Stimulated activated effector memory CD8-positive, alpha-beta T cell treated with anti-CD3 and anti-CD28 coated beads, Interleukin-12 subunit alpha, Interleukin-12 subunit beta, amount 100 ng/mL, for 72 hours (primary cell): ENCODE measurements around the gene EMC1.

Experiments
- ATAC-seq: fragments of 150-1000 bp; cut with Tn5 transposase; 2 replicates; pipeline ENCODE4 v1.10.0; 2021
- DNase-seq, 2 donors: peaks; one replicate each; pipeline ENCODE4 v3.0.0; 2021 to 2022; ENCODE audit warnings: low spot score in 2 of 2
- H3K27ac Mint-ChIP-seq: one replicate; pipeline ENCODE4 v1.8.0; 2022; ENCODE audit warnings: mild to moderate bottlenecking, mixed read lengths
- H3K36me3 Mint-ChIP-seq: one replicate; pipeline ENCODE4 v1.8.0; 2022; ENCODE audit warnings: mild to moderate bottlenecking, mixed read lengths
- H3K4me1 Mint-ChIP-seq: one replicate; pipeline ENCODE4 v1.8.0; 2022; ENCODE audit warnings: mixed read lengths
- H3K4me3 Mint-ChIP-seq: one replicate; pipeline ENCODE4 v1.8.0; 2022; ENCODE audit warnings: mild to moderate bottlenecking, mixed read lengths
- H3K9me3 Mint-ChIP-seq: one replicate; pipeline ENCODE4 v1.8.0; 2022; ENCODE audit warnings: mixed read lengths

Gene EMC1

GRCh38 chr1:19209990-19210771 lies 41.1 kb downstream of the EMC1 start, which contains the start of gene UBR4:
Gene UBR4, minus strand, starts transcription at chr1:19210266. Its CDS starts 18 bp downstream, at chr1:19210248.
- Mint-ChIP-seq H3K27ac (peak within 1 kb of the TSS; percentile 95), H3K36me3 (peaks cover 62% of the 10 kb centered on the region), H3K4me3 (peak within 1 kb of the TSS; percentile 81), H3K9me3 (no peaks in the 10 kb centered on the region), H3K4me1 (peaks cover 52% of the 10 kb centered on the region)
- DNase-seq, result peak; percentile 97 to 98
- ATAC-seq, result peak; percentile 94

- Mint-ChIP-seq H3K36me3 (peaks cover 61% of the 10 kb centered on the region), H3K9me3 (no peaks in the 10 kb centered on the region), H3K27ac (peak overlapping the region; percentile 95), H3K4me1 (peaks cover 59% of the 10 kb centered on the region), H3K4me3 (peak overlapping the region; percentile 81)
- DNase-seq, result peak in 1 of 2 donors; percentile 91
- ATAC-seq, result peak; percentile 81
Observed at GRCh38 chr1:19209439-19209989, 41.8 kb downstream of the EMC1 start.

GRCh38 chr1:19208710-19209438 lies 42.5 kb downstream of the EMC1 start:
- no peak for DNase-seq
- peak overlapping the region; percentile 95 for H3K27ac Mint-ChIP-seq
- H3K36me3 Mint-ChIP-seq, result peaks cover 57% of the 10 kb centered on the region
- H3K4me1 Mint-ChIP-seq, result peaks cover 60% of the 10 kb centered on the region
- no peak for ATAC-seq
- H3K4me3 Mint-ChIP-seq, result peak overlapping the region; percentile 81
- no peaks in the 10 kb centered on the region for H3K9me3 Mint-ChIP-seq

- ATAC-seq, result no peak
- H3K9me3 Mint-ChIP-seq, result no peaks in the 10 kb centered on the region
- no peak overlapping the region for H3K27ac Mint-ChIP-seq
- H3K4me3 Mint-ChIP-seq, result no peak overlapping the region
- DNase-seq, result no peak
- H3K4me1 Mint-ChIP-seq, result peaks cover 57% of the 10 kb centered on the region
- H3K36me3 Mint-ChIP-seq, result peaks cover 56% of the 10 kb centered on the region
Observed at GRCh38 chr1:19206947-19207346, 44.4 kb downstream of the EMC1 start.

GRCh38 chr1:19205845-19206244 lies 45.5 kb downstream of the EMC1 start:
- DNase-seq (no peak), ATAC-seq (no peak)
- Mint-ChIP-seq H3K9me3 (no peaks in the 10 kb centered on the region), H3K4me1 (peaks cover 58% of the 10 kb centered on the region), H3K27ac (no peak overlapping the region), H3K36me3 (peaks cover 65% of the 10 kb centered on the region), H3K4me3 (peak overlapping the region; percentile 3)

- Mint-ChIP-seq H3K27ac (no peak overlapping the region), H3K4me1 (peaks cover 54% of the 10 kb centered on the region), H3K9me3 (no peaks in the 10 kb centered on the region), H3K36me3 (peaks cover 68% of the 10 kb centered on the region), H3K4me3 (peak overlapping the region; percentile 3)
- no peak for DNase-seq
- peak; percentile 39 for ATAC-seq
Observed at GRCh38 chr1:19205403-19205802, 45.9 kb downstream of the EMC1 start.

- peaks cover 50% of the 10 kb centered on the region for H3K4me1 Mint-ChIP-seq
- DNase-seq, result no peak
- H3K9me3 Mint-ChIP-seq, result no peaks in the 10 kb centered on the region
- H3K27ac Mint-ChIP-seq, result no peak overlapping the region
- no peak for ATAC-seq
- peaks cover 70% of the 10 kb centered on the region for H3K36me3 Mint-ChIP-seq
- peak overlapping the region; percentile 3 for H3K4me3 Mint-ChIP-seq
Observed at GRCh38 chr1:19204446-19205266, 46.7 kb downstream of the EMC1 start.

GRCh38 chr1:19203440-19203839 lies 47.9 kb downstream of the EMC1 start:
- DNase-seq (no peak), ATAC-seq (no peak)
- Mint-ChIP-seq H3K27ac (no peak overlapping the region), H3K9me3 (no peaks in the 10 kb centered on the region), H3K36me3 (peaks cover 82% of the 10 kb centered on the region), H3K4me3 (no peak overlapping the region), H3K4me1 (peaks cover 43% of the 10 kb centered on the region)

- Mint-ChIP-seq H3K4me3 (no peak overlapping the region), H3K9me3 (no peaks in the 10 kb centered on the region), H3K36me3 (peaks cover 88% of the 10 kb centered on the region), H3K27ac (no peak overlapping the region), H3K4me1 (peaks cover 36% of the 10 kb centered on the region)
- ATAC-seq, result no peak
- DNase-seq, result no peak
Observed at GRCh38 chr1:19202396-19202795, 48.9 kb downstream of the EMC1 start.

GRCh38 chr1:19199969-19200604 lies 51.2 kb downstream of the EMC1 start:
- Mint-ChIP-seq H3K4me3 (no peak overlapping the region), H3K9me3 (no peaks in the 10 kb centered on the region), H3K4me1 (peaks cover 19% of the 10 kb centered on the region), H3K27ac (no peak overlapping the region), H3K36me3 (peaks cover 93% of the 10 kb centered on the region)
- DNase-seq, result no peak
- no peak for ATAC-seq

- peaks cover 95% of the 10 kb centered on the region for H3K36me3 Mint-ChIP-seq
- DNase-seq (no peak), ATAC-seq (no peak)
- no peak overlapping the region for H3K4me3 Mint-ChIP-seq
- no peaks in the 10 kb centered on the region for H3K9me3 Mint-ChIP-seq
- no peak overlapping the region for H3K27ac Mint-ChIP-seq
- H3K4me1 Mint-ChIP-seq, result peaks cover 13% of the 10 kb centered on the region
Observed at GRCh38 chr1:19199329-19199968, 51.9 kb downstream of the EMC1 start.

GRCh38 chr1:19198820-19199219 lies 52.5 kb downstream of the EMC1 start:
- H3K27ac Mint-ChIP-seq, result no peak overlapping the region
- peaks cover 12% of the 10 kb centered on the region for H3K4me1 Mint-ChIP-seq
- H3K4me3 Mint-ChIP-seq, result no peak overlapping the region
- no peak for ATAC-seq
- no peaks in the 10 kb centered on the region for H3K9me3 Mint-ChIP-seq
- no peak for DNase-seq
- peaks cover 98% of the 10 kb centered on the region for H3K36me3 Mint-ChIP-seq

- Mint-ChIP-seq H3K27ac (no peak overlapping the region), H3K36me3 (peaks cover 99% of the 10 kb centered on the region), H3K4me3 (no peak overlapping the region), H3K4me1 (peaks cover 11% of the 10 kb centered on the region), H3K9me3 (no peaks in the 10 kb centered on the region)
- no peak for DNase-seq
- ATAC-seq, result no peak
Observed at GRCh38 chr1:19197845-19198244, 53.5 kb downstream of the EMC1 start.

GRCh38 chr1:19196331-19196730 lies 55.0 kb downstream of the EMC1 start:
- DNase-seq (no peak), ATAC-seq (no peak)
- no peak overlapping the region for H3K4me3 Mint-ChIP-seq
- H3K27ac Mint-ChIP-seq, result no peak overlapping the region
- H3K4me1 Mint-ChIP-seq, result no peaks in the 10 kb centered on the region
- H3K9me3 Mint-ChIP-seq, result no peaks in the 10 kb centered on the region
- peaks cover 100% of the 10 kb centered on the region for H3K36me3 Mint-ChIP-seq
